RCC 7860 (cell line): ENCODE results near the gene BIK.
A peak's percentile ranks its signal among the peaks of the same experiment; 100 is the strongest.
"Not testable (repeated sequence)": the region's sequence is repeated elsewhere in the genome, so short reads cannot be mapped to it uniquely, and the experiment has no call there.

ENCODE experiments used
- DNase-seq: peaks from one replicate; pipeline ENCODE4 v3.0.0-alpha.2; 2015; ENCODE audit warnings: low spot score
- FAIRE-seq: peaks from 2 replicates; lab custom pipeline; 2012; peaks lifted over from hg19 to GRCh38; lab: Jason Lieb, UNC

Gene BIK

GRCh38 chr22:43134553-43134952, 24.0 kb downstream of the BIK start:
- no peak for FAIRE-seq
- DNase-seq = no peak

GRCh38 chr22:43135565-43135964, 25.0 kb downstream of the BIK start:
- DNase-seq = no peak
- no peak for FAIRE-seq

GRCh38 chr22:43136255-43136654, 25.7 kb downstream of the BIK start:
- DNase-seq (no peak), FAIRE-seq (no peak)

- DNase-seq (no peak), FAIRE-seq (no peak)
Observed at GRCh38 chr22:43136801-43137200, 26.3 kb downstream of the BIK start.

DNA sequence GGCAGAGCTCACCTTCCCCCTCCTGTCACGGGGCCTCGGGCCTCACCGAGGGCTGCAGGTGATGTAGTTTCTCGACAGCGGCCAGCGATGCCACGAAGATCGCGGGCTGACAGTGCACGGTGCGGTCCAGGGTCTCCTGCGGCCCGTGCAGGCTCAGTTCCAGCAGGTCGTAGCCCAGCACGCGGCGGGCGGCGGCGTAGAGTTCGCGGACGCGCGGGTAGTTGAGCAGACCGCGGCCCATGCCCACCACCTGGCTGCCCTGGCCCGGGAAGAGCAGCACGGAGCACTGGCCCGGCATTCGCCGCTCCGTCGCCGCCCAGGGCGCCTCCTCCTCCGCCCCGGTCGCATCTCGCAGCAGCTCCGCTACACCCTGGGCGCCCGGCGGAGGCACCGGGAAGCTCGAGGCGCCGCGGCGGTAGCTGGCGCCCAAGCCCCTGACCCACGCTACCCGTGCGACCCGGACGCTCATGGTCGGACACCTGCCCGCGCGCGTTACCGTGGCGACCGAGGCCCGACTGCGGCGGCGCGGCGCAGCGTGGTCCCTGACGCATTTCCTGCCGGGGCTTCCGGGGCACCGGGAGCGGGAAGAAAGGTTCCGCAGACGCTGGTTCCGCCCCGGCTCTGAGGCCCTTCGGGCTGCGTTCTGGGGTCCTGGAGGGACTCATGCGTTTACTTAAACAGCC, 32.5 kb downstream of the BIK start, which contains the start of gene MCAT:
Gene MCAT (minus strand): TSS at position 519 of the 683 bp plus-strand sequence. CDS start 50 bp downstream, at position 469.
- DNase-seq (peak; percentile 24), FAIRE-seq (no peak)

- DNase-seq = no peak
- no peak for FAIRE-seq
Observed at GRCh38 chr22:43144949-43145348, 34.4 kb downstream of the BIK start.

DNA sequence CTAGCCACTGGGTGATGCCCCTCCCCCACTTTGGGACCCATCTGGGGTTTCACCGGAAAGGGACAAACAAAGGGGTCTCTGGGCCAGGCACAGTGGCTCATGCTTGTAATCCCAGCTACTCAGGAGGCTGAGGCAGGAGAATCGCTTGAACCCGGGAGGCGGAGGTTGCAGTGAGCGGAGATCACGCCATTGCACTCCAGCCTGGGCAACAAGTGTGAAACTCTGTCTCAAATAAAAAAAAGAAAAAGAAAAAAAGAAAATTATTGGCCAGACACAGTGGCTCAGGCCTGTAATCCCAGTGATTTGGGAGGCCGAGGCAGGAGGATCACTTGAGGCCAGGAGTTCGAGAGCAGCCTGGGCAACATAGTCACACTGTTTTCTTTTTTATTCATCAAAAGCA, 34.8 kb downstream of the BIK start:
- not testable (repeated sequence) for FAIRE-seq, DNase-seq

DNA sequence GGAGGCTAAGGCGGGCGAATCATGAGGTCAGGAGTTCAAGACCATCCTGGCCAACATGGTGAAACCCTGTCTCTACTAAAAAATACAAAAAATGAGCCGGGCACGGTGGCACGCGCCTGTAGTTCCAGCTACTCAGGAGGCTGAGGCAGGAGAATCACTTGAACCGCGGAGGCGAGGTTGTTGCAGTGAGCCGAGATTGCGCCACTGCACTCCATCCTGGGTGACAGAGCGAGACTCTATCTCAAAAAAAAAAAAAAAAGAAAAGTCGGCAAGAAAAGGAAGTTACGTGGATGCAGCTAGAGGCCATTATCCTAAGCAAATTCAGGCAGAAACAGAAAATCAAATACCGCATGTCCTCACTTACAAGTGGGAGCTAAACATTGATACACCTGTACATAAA, 35.8 kb downstream of the BIK start:
- FAIRE-seq, DNase-seq: not testable (repeated sequence)

- FAIRE-seq (no peak), DNase-seq (no peak)
Observed at GRCh38 chr22:43147821-43148220, 37.3 kb downstream of the BIK start.

DNA sequence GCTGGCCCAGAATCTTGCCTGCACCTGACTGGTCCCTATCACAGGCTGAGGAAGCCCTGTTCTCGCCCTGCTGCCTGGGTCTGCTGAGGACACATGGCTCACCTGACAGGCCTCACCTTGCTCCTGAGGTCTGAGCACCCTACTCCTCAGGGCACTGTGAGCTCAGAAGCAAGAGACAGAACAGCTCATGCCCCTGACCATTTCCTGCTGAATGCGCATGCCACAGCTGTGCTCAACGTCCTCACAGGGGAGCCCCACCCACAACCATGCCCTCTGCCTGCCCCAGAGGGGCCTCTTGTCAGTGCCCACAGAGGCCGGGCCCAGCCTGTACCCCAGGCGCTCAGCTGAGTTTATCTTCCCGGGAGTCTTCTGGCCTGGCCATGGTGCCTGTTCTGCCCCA, 38.0 kb downstream of the BIK start:
- FAIRE-seq (no peak), DNase-seq (no peak)

DNA sequence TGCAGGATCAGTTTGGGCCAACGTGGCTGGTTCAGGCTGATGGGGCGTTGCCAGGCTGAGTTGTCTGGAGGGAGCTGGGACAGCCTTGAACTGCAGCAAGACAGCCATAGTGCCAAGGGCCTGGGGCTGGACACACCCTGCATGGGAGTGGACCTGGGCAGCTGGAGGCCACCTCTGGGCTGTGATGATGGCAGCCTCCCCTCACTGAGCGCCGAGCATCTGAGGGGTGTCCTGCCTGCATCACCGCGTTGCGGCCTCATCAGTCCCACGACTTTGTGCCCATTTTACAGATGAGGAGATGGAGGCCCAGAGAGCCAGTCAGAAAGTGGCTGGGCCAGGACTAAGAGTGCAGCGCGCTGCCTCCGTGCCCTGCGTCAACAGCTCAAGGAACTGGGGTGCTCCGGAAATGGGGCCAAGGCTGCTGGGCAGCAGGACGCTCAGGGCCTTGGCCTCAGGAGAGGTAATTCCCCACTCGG, 40.2 kb downstream of the BIK start:
- no peak for DNase-seq
- FAIRE-seq = no peak

GRCh38 chr22:43151251-43152002, 40.9 kb downstream of the BIK start, which contains the start of gene TSPO:
Gene TSPO (plus strand): TSS chr22:43151559. CDS start chr22:43159239, 7,680 bp downstream.
- FAIRE-seq = no peak
- DNase-seq = peak; percentile 17

DNA sequence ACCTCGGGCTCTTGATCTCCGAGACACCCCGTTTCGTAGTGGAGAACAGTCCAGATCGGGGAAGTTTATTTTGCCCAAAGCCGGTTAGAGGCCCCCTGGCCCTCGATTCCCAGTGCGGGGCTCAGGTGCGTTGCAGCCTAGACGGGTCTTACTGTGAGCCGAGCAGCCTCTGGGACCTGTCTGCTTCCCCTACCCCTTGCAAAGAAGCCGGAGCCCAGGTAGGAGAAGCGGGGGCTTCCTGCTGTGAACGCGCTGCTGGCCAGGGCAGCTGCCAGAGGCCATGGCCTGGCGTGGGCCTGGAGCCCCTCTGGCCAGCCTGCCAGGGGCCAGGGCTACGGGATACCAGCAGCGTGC, 41.4 kb downstream of the BIK start:
- DNase-seq (no peak), FAIRE-seq (no peak)

- DNase-seq (peak; percentile 39), FAIRE-seq (no peak)
Observed at GRCh38 chr22:43152357-43153071, 42.0 kb downstream of the BIK start.

- FAIRE-seq (no peak), DNase-seq (no peak)
Observed at GRCh38 chr22:43153899-43154298, 43.3 kb downstream of the BIK start.

DNA sequence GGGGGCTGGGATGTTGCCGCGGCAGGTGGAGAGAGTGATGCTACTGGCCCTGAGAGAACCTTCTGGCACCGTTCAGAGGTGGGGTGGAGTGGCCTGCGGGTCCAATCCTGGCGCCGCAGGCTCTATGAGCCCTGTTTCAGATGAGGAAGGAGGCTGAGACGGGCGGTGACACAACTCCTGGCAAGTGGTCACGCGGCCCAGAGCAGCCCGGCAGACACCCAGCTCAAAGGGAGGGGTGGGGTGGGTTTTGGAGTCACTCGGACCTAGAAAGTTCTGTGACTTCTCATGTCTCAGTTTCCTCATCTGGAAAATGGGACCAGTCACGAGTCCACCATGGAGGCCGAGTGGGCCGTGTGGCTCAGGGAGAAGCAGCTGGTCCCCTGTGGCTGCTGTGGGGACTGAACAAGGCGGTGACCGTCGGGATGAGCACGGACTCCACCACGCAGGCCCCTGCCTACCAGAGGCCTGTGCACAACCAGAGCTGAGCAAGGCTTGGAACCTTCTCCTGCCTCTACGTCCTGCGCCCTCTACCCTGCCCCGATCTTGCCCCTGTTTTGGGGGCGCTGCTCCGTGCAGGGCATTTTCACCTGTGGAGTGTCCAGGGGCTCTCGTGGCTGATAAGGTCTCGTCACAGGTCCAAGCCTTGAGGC, 44.5 kb downstream of the BIK start:
- DNase-seq = no peak
- no peak for FAIRE-seq

DNA sequence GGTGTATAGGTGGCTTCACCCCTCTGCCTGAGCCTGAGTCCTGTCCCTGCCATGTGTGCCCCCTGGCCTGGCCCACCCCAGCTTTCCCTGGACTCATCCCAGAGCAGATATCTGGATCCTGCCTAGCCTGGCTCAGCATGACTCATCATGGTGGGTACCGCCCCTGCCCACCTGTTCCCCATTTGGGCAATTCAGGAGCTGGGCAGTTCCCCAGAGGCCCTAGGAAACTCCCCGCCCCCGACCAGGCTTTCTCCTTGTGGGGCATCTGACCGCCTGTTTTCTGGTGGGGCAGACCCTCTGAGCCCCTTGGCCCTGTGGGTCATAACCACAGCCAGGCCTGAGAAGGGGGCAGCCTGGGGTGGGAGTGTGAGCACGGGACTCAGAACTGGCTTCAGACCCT, 45.2 kb downstream of the BIK start:
- no peak for DNase-seq
- FAIRE-seq = no peak

GRCh38 chr22:43156413-43156812, 45.9 kb downstream of the BIK start:
- FAIRE-seq = no peak

DNA sequence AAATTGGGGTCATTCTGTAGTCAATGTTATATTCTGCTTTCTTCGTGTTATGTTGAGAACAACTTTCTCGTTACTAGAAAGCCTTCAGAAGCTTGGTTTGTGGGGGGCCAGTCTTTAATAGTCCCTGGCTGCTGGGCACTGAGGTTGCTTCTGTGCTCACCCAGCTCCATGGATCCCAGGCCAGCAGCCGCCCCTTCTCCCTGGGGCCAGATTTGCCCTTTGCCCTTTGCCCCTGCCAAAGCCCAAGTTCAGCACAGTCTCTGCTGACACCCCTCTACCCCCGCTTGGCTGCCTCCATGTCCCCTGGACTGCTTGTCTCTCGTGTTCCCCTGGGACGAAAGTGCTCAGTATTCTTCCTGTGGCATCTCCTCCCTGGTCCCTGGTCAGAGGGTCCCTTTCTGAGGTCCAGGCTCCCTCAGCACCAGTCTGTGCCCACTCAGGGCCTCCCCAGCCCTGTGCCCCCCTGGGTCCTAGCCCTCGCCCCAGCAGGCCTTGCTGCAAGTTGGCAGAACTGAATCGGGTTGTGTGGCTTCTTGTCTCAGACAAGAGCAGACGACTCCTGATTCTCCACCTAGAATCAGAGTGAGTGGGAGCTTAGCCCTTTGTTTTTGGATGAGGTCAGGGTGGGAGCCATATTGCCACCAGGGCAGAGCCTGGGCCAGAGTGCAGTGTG, 47.5 kb downstream of the BIK start:
- no peak for DNase-seq
- FAIRE-seq = no peak

More at GRCh38 chr22:43156413-43156812, 45.9 kb downstream of the BIK start:
- DNase-seq = no peak

- DNase-seq (no peak), FAIRE-seq (no peak)
Observed at GRCh38 chr22:43158778-43159483, 48.4 kb downstream of the BIK start.
